Eye (tissue), 1 donor: ENCODE data around the gene MBP.

Source experiments
- DNase-seq: peaks from one replicate; pipeline ENCODE4 v3.0.0-alpha.2; 2015

MBP gene

DNA sequence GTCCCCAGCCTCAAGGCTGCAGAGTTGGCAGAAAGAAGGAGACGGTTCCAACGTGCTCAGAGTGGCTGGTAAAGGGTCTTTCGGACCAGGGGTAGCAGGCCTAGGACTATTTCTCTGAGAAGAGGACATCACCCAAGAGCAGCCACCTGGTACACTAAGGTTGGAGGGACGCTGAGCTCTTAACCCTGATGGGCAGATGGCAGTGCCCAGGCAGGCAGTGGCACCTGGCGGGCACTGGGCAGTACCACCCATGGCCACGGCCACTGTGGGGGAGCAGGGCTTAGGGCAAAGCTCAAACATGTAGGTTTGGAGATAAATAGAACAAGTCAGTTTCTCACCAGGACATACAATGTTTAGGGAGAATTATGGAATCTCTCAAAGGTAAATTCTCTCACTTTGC, 53.5 kb downstream of the MBP start:
- DNase-seq: no peak

DNA sequence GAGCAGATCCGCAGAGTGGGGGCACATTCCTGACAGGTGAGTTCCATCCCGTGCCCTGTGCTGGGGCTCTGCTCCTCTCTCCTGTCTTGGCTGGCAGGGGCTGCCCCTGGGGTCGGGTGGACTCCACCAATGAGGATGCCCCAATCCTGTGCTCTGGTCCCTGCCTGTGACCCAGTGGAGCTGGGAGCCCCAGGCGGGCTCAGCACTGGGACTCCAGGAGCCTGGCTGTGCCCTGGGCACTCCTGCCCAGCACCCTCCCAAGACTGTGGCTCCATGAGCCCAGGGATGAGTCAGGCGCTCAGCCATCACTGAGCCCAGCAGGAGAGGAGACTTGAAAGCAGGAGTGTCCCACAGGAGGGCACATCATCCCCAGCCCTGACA, 53.9 kb downstream of the MBP start:
- no peak for DNase-seq

- no peak for DNase-seq
These were observed 54.5 kb downstream of the MBP start for GRCh38 chr18:77077941-77078689.

DNA sequence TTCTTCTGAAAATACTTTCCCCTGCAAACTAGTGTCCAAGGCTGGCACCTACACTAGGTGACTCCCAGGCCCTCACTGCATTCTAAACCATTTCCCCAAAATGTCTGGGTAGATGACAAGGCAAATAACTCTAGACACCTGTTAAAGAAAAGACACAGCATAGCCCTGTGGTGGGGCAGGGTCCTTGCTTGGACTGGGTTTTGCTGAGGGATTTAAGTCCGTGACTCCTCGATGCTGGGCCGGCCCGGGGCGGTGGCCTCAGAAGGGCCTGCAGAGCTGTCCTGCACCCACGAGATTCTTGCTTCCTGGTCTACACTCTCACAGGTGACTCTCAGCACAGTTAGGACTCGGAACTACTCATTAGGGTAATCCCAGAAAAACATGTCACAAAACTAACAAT, 55.2 kb downstream of the MBP start:
- DNase-seq: no peak

DNA sequence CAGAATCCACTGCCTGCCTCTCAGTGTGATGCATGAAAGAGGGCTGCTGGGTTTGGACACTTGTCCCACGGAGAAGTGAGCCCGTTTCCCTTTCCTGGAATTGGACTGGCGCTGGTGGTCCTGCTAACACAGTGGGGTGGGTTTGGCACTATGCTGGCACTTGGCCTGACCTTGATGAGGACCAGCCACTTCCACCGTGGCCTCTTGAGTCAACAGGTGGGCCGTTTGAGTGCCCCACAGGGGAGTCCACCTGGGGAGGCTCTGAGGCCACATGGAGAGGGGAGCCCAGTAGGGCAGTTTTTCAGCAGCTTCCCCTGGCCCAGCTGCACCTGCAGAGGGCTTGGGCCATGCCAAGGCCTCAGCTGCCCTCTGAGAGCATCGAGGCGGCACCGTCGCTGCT, 56.5 kb downstream of the MBP start:
- no peak for DNase-seq

GRCh38 chr18:77074431-77074830, 58.2 kb downstream of the MBP start:
- DNase-seq: no peak

GRCh38 chr18:77073336-77074093, 59.1 kb downstream of the MBP start:
- no peak for DNase-seq

DNA sequence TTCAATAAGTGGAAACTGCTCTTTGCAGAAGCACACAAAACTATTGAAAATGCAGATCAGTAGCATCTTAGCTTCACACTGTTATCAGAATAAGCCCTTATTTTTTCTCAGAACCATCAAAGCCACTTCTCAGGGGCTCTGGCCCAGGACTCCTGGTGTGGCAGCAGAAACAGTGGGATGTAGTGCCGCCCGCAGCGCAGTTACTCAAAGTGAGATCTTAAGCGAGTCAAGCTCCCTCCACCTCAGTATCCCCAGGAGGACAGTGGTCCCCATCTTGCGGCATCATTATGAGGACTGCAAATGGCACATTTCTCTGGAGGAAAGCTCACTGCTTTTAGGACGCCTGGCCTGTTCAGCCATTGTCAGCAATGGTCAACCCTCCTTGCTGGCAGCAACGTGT, 60.0 kb downstream of the MBP start:
- no peak for DNase-seq

- DNase-seq: peak; percentile 49
These were observed 60.8 kb downstream of the MBP start for GRCh38 chr18:77071711-77072292.

DNA sequence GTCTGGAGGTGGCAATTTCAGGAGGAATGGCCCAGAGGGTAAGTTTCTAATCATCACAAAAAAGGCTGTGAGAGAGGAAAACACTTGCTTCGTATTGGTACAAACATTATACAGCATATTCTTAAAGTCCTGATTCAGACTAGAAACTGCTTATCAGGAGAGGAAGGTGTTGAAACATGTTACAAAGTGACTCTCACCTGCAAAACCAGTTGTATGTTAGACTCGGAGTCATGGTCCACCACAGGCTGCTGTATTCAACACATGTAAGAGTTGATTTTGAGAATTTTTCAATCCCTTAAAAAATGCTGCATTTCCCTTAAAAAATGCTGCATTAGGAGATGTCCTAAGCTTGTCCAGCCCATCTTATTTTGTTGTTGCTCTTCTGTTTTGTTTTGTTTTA, 61.5 kb downstream of the MBP start:
- no peak for DNase-seq

GRCh38 chr18:77070627-77071026, 62.0 kb downstream of the MBP start:
- no peak for DNase-seq

DNA sequence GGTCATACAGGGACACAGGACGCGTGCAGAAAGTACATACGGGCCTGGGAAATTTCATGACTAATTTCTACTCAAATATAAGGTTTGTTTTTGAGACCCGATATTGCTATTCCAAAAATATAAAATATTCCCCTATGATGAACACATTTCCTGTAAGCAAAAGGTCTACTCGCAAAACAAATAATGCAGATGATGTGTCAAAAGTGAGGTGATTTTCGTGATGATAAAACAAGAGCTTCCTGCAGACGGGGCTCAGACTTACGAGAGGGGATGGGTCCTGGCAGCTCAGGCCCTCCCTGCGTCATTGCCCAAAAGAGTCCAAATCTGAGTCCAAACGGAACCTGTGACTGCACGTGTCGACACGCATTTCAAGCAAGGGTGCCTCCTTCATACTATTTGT, 62.7 kb downstream of the MBP start:
- DNase-seq: no peak

GRCh38 chr18:77069482-77069881, 63.1 kb downstream of the MBP start:
- no peak for DNase-seq

- no peak for DNase-seq
These were observed 64.0 kb downstream of the MBP start for GRCh38 chr18:77068321-77069312.

GRCh38 chr18:77067291-77068061, 65.1 kb downstream of the MBP start:
- DNase-seq: no peak

- DNase-seq: no peak
These were observed 65.9 kb downstream of the MBP start for GRCh38 chr18:77066689-77067088.

DNA sequence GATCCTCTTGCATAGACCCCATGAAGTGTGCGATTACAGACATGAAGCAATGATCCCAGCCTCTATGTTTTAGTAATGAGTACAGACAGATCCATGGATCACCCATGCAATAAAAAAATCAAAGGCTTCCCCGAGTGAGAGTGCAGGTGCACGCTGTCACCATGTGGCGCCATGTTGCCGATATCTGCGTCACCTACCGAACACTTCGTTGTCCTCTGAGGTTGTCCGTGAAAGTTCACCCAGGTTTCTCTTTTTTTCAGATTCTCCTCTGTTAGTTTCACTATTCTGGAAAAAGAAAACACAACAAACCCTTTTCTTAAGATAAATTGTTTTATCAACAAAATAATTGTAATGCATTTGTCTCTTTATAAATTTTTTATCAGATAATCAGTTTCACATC, 66.5 kb downstream of the MBP start:
- no peak for DNase-seq

GRCh38 chr18:77065221-77065981, 67.2 kb downstream of the MBP start:
- DNase-seq: no peak

DNA sequence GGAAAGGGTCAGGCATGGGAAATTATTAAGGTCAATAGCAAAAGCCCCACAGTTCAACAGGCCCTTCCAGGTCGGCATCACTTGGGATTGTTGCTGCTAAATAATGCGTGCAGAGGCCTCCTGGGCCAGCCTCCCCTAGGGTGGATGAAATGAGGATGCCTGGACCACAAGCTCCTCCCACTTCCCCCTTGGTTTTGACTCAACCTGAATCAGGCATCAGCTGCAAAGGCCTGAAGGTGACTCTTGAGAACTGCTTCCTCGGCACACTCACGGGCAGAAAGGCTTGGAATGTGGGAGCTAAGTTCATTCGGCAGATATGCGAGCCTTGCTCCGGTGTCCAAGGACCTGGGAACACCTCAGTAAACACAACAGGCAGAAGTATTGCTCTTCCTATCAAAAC, 69.3 kb downstream of the MBP start:
- DNase-seq: no peak

GRCh38 chr18:77062518-77063003, 70.0 kb downstream of the MBP start:
- no peak for DNase-seq

DNA sequence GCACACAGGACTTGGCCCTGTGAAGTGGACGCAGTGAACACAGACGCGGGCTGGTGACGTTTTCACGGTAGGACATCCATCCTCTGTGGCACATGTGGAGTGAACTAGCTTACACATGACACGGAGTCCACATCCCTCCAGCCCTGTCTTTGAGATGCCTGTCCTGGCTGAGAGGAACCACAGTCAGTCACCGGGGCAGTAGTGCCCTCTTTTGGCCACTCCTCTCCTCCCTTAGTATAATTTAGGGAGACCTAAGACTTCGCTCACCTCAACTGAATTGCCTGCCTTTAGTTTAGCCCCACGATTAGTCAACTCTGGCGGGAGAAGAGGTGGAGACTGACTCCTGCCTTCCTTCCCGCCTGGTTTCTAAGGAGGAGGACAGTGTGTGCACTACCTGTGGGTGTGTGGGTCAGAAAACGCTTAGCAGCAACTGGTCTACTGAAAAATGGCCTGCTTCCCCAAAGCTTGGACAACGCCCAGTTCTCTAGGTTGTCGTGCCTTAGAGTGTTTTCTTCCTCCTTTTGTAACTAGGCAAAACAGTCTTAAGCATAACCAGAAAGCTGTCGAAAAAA, 70.6 kb downstream of the MBP start:
- DNase-seq: no peak
